ENCODE measurements around the gene ALKBH2. TPM values are rescaled to one million over a fixed set of nuclear protein-coding genes. Genes with fewer than 3 reads are reported as not detected.

The ALKBH2 gene
- polyA plus RNA-seq, 1 experiment: 13.2 TPM

GRCh38 chr12:109097140-109097434, 3.8 kb upstream of the ALKBH2 start:
- Histone ChIP-seq H3K27ac (ENCODE audit: low read depth, low read length) (no peak overlapping the region), H3K27me3 (ENCODE audit: control insufficient read depth, insufficient read depth, low read length) (no peaks in the 10 kb centered on the region), H3K4me3 (ENCODE audit: low read depth, low read length) (peak overlapping the region; percentile 61), H3K9me3 (ENCODE audit: control insufficient read depth, insufficient read depth, low read length) (no peaks in the 10 kb centered on the region)
- ChIA-PET POLR2A (interaction anchor here (0.7 kb wide), 1 partner anchor 293 kb away, joined by 3 read pairs; no protein-coding TSS in a partner anchor), CTCF (interaction anchor here (0.5 to 0.6 kb wide), 3 partner anchors 99 to 945 kb away, joined by 3 to 5 read pairs (median 5); no protein-coding TSS in a partner anchor)
- no peak for TF ChIP-seq CTCF (IDR thresholded peaks at IDR 0.05; ENCODE audit: low read depth, low read length)
- DNase-seq (ENCODE audit: low read depth, low spot score): no peak

GRCh38 chr12:109092497-109093021, 713 bp downstream of the ALKBH2 start:
- DNase-seq (ENCODE audit: low read depth, low spot score): no peak

GRCh38 chr12:109089683-109090082, 3.6 kb downstream of the ALKBH2 start:
- TF ChIP-seq CTCF (IDR thresholded peaks at IDR 0.05; ENCODE audit: low read depth, low read length): no peak
- ChIA-PET POLR2A (no interaction called here), CTCF (interaction anchor here (0.7 kb wide), 1 partner anchor 525 kb away, joined by 3 read pairs; no protein-coding TSS in a partner anchor)
- DNase-seq (ENCODE audit: low read depth, low spot score): no peak
- H3K27ac ChIP-seq (ENCODE audit: low read depth, low read length): no peak overlapping the region
- no peaks in the 10 kb centered on the region for H3K27me3 ChIP-seq (ENCODE audit: control insufficient read depth, insufficient read depth, low read length)
- H3K9me3 ChIP-seq (ENCODE audit: control insufficient read depth, insufficient read depth, low read length): no peaks in the 10 kb centered on the region
- no peak overlapping the region for H3K4me3 ChIP-seq (ENCODE audit: low read depth, low read length)

More at GRCh38 chr12:109092497-109093021, 713 bp downstream of the ALKBH2 start:
- ChIA-PET CTCF (interaction anchor here (0.6 to 1.3 kb wide), 14 partner anchors 10 to 528 kb away, joined by 3 to 5 read pairs (median 3); partner anchors contain the start of gene SVOP), POLR2A (no interaction called here)
- no peaks in the 10 kb centered on the region for H3K27me3 ChIP-seq (ENCODE audit: control insufficient read depth, insufficient read depth, low read length)
- peak overlapping the region; percentile 75 for H3K4me3 ChIP-seq (ENCODE audit: low read depth, low read length)
- H3K9me3 ChIP-seq (ENCODE audit: control insufficient read depth, insufficient read depth, low read length): no peaks in the 10 kb centered on the region
- no peak overlapping the region for H3K27ac ChIP-seq (ENCODE audit: low read depth, low read length)
- TF ChIP-seq CTCF (IDR thresholded peaks at IDR 0.05; ENCODE audit: low read depth, low read length): no peak

- POLR2A ChIA-PET: no interaction called here
- peak overlapping the region; percentile 77 for H3K27ac ChIP-seq (ENCODE audit: low read depth, low read length)
- H3K4me3 ChIP-seq (ENCODE audit: low read depth, low read length): no peak overlapping the region
- no peaks in the 10 kb centered on the region for H3K27me3 ChIP-seq (ENCODE audit: control insufficient read depth, insufficient read depth, low read length)
- CTCF ChIA-PET: interaction anchor here (1.0 to 1.5 kb wide), 2 partner anchors 23 to 471 kb away, joined by 3 read pairs; no protein-coding TSS in a partner anchor
- no peak for TF ChIP-seq CTCF (IDR thresholded peaks at IDR 0.05; ENCODE audit: low read depth, low read length)
- H3K9me3 ChIP-seq (ENCODE audit: control insufficient read depth, insufficient read depth, low read length): no peaks in the 10 kb centered on the region
- DNase-seq (ENCODE audit: low read depth, low spot score): no peak
Measured at GRCh38 chr12:109088818-109089217, 4.5 kb downstream of the ALKBH2 start.

- Histone ChIP-seq H3K27ac (ENCODE audit: low read depth, low read length) (no peak overlapping the region), H3K4me3 (ENCODE audit: low read depth, low read length) (no peak overlapping the region), H3K9me3 (ENCODE audit: control insufficient read depth, insufficient read depth, low read length) (no peaks in the 10 kb centered on the region; the same call in 1 of the 2 replicates), H3K27me3 (ENCODE audit: control insufficient read depth, insufficient read depth, low read length) (no peaks in the 10 kb centered on the region)
- POLR2A ChIA-PET: no interaction called here
- DNase-seq (ENCODE audit: low read depth, low spot score): no peak
- CTCF ChIA-PET: interaction anchor here (0.6 to 1.6 kb wide), 2 partner anchors 24 to 283 kb away, joined by 3 to 5 read pairs; no protein-coding TSS in a partner anchor
- no peak for TF ChIP-seq CTCF (IDR thresholded peaks at IDR 0.05; ENCODE audit: low read depth, low read length)
Measured at GRCh38 chr12:109087250-109087649, 6.0 kb downstream of the ALKBH2 start.

Measured in AG04450 (cell line).